H1 (cell line): ENCODE measurements around the gene URB2. TPM values are rescaled to one million over a fixed set of nuclear protein-coding genes. Genes with fewer than 3 reads are reported as not detected.

Experiments
- CTCF ChIA-PET: fragments of 300-600 bp; sonication (Branson Sonifier 250); formaldehyde crosslinking; loops from one replicate; lab custom pipeline; 2021; ENCODE audit not compliant: partially characterized antibody; lab: Charles Lee
- POLR2A ChIA-PET: fragments of 300-600 bp; sonication (Branson Sonifier 250); formaldehyde crosslinking; loops from one replicate; lab custom pipeline; 2021; ENCODE audit warnings: inconsistent platforms; ENCODE audit not compliant: partially characterized antibody; lab: Charles Lee
- DNase-seq, 2 experiments: peaks; one replicate each; pipeline versions ENCODE4 v3.0.0 to v3.0.0-alpha.2; 2010 to 2022; ENCODE audit warnings: low spot score in 2 of 2, low read depth in 1 of 2, mixed read lengths in 1 of 2
- FAIRE-seq: peaks from 2 replicates; lab custom pipeline; 2011; peaks lifted over from hg19 to GRCh38; lab: Jason Lieb, UNC
- H2AFZ ChIP-seq: 2 replicates; pipeline ENCODE4 v1.8.1; 2012; ENCODE audit warnings: low read length, inconsistent platforms
- H2AK5ac ChIP-seq: 2 replicates; pipeline ENCODE4 v1.6.1; 2013; ENCODE audit warnings: low read depth, low read length
- H2BK120ac ChIP-seq: replicated peaks from 2 replicates; pipeline ENCODE3; 2013; ENCODE audit warnings: low read depth, low read length, inconsistent platforms
- H2BK12ac ChIP-seq: 2 replicates; pipeline ENCODE4 v1.6.1; 2013; ENCODE audit warnings: low read depth, low read length
- H2BK15ac ChIP-seq: 2 replicates; pipeline ENCODE4 v1.6.1; 2013; ENCODE audit warnings: low read length
- H2BK20ac ChIP-seq: 2 replicates; pipeline ENCODE4 v1.6.1; 2013; ENCODE audit warnings: low read length
- H2BK5ac ChIP-seq: 2 replicates; pipeline ENCODE4 v1.6.1; 2013; ENCODE audit warnings: low read depth, low read length
- H3K14ac ChIP-seq: 2 replicates; pipeline ENCODE4 v1.6.1; 2013; ENCODE audit warnings: inconsistent platforms; ENCODE audit not compliant: insufficient read length
- H3K18ac ChIP-seq: 2 replicates; pipeline ENCODE4 v1.6.1; 2013; ENCODE audit warnings: low read length; ENCODE audit errors: extremely low read depth
- H3K23ac ChIP-seq: 2 replicates; pipeline ENCODE4 v1.6.1; 2013; ENCODE audit warnings: inconsistent platforms; ENCODE audit not compliant: insufficient read length
- H3K23me2 ChIP-seq: 2 replicates; pipeline ENCODE4 v1.6.1; 2013; ENCODE audit warnings: low read depth, low read length
- H3K27ac ChIP-seq: 2 replicates; pipeline ENCODE4 v1.6.1; 2011; ENCODE audit warnings: low read depth, low read length, inconsistent platforms
- H3K27me3 ChIP-seq, 4 experiments: replicated peaks in 1 of 4; 1 replicate in 1 of 4; 2 replicates in 3 of 4; pipeline versions ENCODE4 v1.6.1 to v1.8.1; 2011 to 2013; ENCODE audit warnings: low read length in 3 of 4, mild to moderate bottlenecking in 3 of 4, inconsistent platforms in 2 of 4, mixed read lengths in 2 of 4, moderate library complexity in 1 of 4; ENCODE audit not compliant: control insufficient read depth in 3 of 4, insufficient read depth in 3 of 4; ENCODE audit errors: extremely low read depth in 1 of 4
- H3K36me3 ChIP-seq, 4 experiments: 2 replicates each; pipeline versions ENCODE4 v1.6.1 to v1.8.1; 2011 to 2013; ENCODE audit warnings: mild to moderate bottlenecking in 4 of 4, low read length in 3 of 4, moderate library complexity in 2 of 4, control low read depth in 1 of 4, inconsistent platforms in 1 of 4; ENCODE audit not compliant: insufficient read depth in 4 of 4, control insufficient read depth in 2 of 4
- H3K4ac ChIP-seq: replicated peaks from 2 replicates; pipeline ENCODE3; 2013; ENCODE audit warnings: low read length, low read depth, mixed read lengths, inconsistent platforms; ENCODE audit not compliant: insufficient read length
- H3K4me1 ChIP-seq, 4 experiments: replicated peaks in 1 of 4; 1 replicate in 1 of 4; 2 replicates in 3 of 4; pipeline versions ENCODE4 v1.6.1 to v1.8.1; 2011 to 2013; ENCODE audit warnings: low read length in 3 of 4, inconsistent platforms in 2 of 4, mixed read lengths in 1 of 4; ENCODE audit not compliant: insufficient read depth in 4 of 4, control insufficient read depth in 3 of 4
- H3K4me2 ChIP-seq, 2 experiments: 2 replicates each; pipeline versions ENCODE4 v1.6.1 to v1.8.1; 2011 to 2013; ENCODE audit warnings: low read depth in 2 of 2, low read length in 2 of 2, control low read depth in 1 of 2, inconsistent platforms in 1 of 2, mild to moderate bottlenecking in 1 of 2; ENCODE audit not compliant: insufficient read depth in 1 of 2
- H3K4me3 ChIP-seq, 4 experiments: fragments of 200-600, 300-600 bp in 1 of 4; sonication (generic), shearing (Covaris generic), sonication (Bioruptor Twin) in 1 of 4; 2 replicates each; pipeline versions ENCODE4 v1.5.1 to v1.8.1; 2011 to 2016; ENCODE audit warnings: low read length in 4 of 4, low read depth in 3 of 4, control low read depth in 2 of 4, inconsistent platforms in 2 of 4, mild to moderate bottlenecking in 2 of 4, mixed read lengths in 1 of 4, moderate library complexity in 1 of 4; ENCODE audit not compliant: insufficient read depth in 2 of 4; ENCODE audit errors: extremely low read depth in 1 of 4
- H3K56ac ChIP-seq: replicated peaks from 2 replicates; pipeline ENCODE3; 2013; ENCODE audit warnings: low read depth, mild to moderate bottlenecking, mixed read lengths, low read length, inconsistent platforms; ENCODE audit not compliant: insufficient read length
- H3K79me1 ChIP-seq: 2 replicates; pipeline ENCODE4 v1.6.1; 2013; ENCODE audit warnings: low read depth, low read length, control low read depth
- H3K79me2 ChIP-seq, 2 experiments: 2 replicates each; pipeline versions ENCODE4 v1.6.1 to v1.8.1; 2012 to 2013; ENCODE audit warnings: low read length in 2 of 2, mild to moderate bottlenecking in 2 of 2, inconsistent platforms in 1 of 2; ENCODE audit not compliant: insufficient read depth in 2 of 2, control insufficient read depth in 1 of 2
- H3K9ac ChIP-seq, 4 experiments: replicated peaks in 1 of 4; 1 replicate in 1 of 4; 2 replicates in 3 of 4; pipeline versions ENCODE4 v1.6.1 to v1.8.1; 2011 to 2013; ENCODE audit warnings: low read depth in 3 of 4, low read length in 3 of 4, control low read depth in 2 of 4, mild to moderate bottlenecking in 2 of 4, moderate library complexity in 2 of 4, inconsistent platforms in 1 of 4; ENCODE audit errors: extremely low read depth in 1 of 4
- H3K9me3 ChIP-seq, 2 experiments: 2 replicates each; pipeline versions ENCODE4 v1.6.1 to v1.8.1; 2012 to 2013; ENCODE audit warnings: mild to moderate bottlenecking in 2 of 2, moderate library complexity in 2 of 2, control low read depth in 1 of 2, inconsistent platforms in 1 of 2, low read depth in 1 of 2, low read length in 1 of 2, mixed read lengths in 1 of 2; ENCODE audit not compliant: insufficient read depth in 2 of 2
- H4K20me1 ChIP-seq, 2 experiments: replicated peaks in 1 of 2; 2 replicates each; pipeline versions ENCODE3 to v1.8.1; 2011 to 2013; ENCODE audit warnings: inconsistent platforms in 2 of 2, low read length in 2 of 2, mild to moderate bottlenecking in 1 of 2; ENCODE audit not compliant: insufficient read depth in 2 of 2, control insufficient read depth in 1 of 2
- H4K5ac ChIP-seq: 2 replicates; pipeline ENCODE4 v1.6.1; 2013; ENCODE audit warnings: low read length, low read depth, mixed read lengths, inconsistent platforms; ENCODE audit not compliant: insufficient read length
- H4K8ac ChIP-seq: 2 replicates; pipeline ENCODE4 v1.8.0; 2013; ENCODE audit warnings: mild to moderate bottlenecking, moderate library complexity, low read length, inconsistent platforms; ENCODE audit not compliant: insufficient read depth; ENCODE audit errors: extremely low read depth
- H4K91ac ChIP-seq: replicated peaks from 2 replicates; pipeline ENCODE3; 2013; ENCODE audit warnings: low read length, mixed read lengths, inconsistent platforms; ENCODE audit not compliant: insufficient read length
- ASH2L ChIP-seq: fragments of 200-600, 300-600 bp; sonication (generic); IDR thresholded peaks from one replicate; pipeline ENCODE4 v1.7.1; 2017; ENCODE audit warnings: low read length
- CEBPB ChIP-seq: IDR thresholded peaks from 2 replicates; pipeline ENCODE4 v1.6.1; 2012; ENCODE audit warnings: low read depth, low read length
- CHD1 ChIP-seq: IDR thresholded peaks from 2 replicates; pipeline ENCODE4 v1.6.1; 2012; ENCODE audit warnings: low read depth, low read length, improper control_type of control experiment
- EP300 ChIP-seq, 2 experiments: IDR thresholded peaks; 1 replicate in 1 of 2; 2 replicates in 1 of 2; pipeline ENCODE4 v1.6.1; 2011 to 2012; ENCODE audit warnings: low read depth in 2 of 2, low read length in 2 of 2, mild to moderate bottlenecking in 2 of 2, borderline replicate concordance in 1 of 2, inconsistent platforms in 1 of 2, moderate library complexity in 1 of 2
- MAFK ChIP-seq: IDR thresholded peaks from 2 replicates; pipeline ENCODE4 v1.6.1; 2012; ENCODE audit warnings: low read depth, mild to moderate bottlenecking, improper control_type of control experiment, low read length
- NANOG ChIP-seq: IDR thresholded peaks from 2 replicates; pipeline ENCODE4 v1.6.1; 2011; ENCODE audit warnings: low read length, low read depth, mild to moderate bottlenecking, inconsistent platforms; ENCODE audit not compliant: insufficient read depth, poor library complexity, severe bottlenecking
- RNF2 ChIP-seq: fragments of 200-900, 300-1000 bp; sonication (generic); IDR thresholded peaks from 2 replicates; pipeline ENCODE4 v1.7.1; 2016; ENCODE audit warnings: borderline replicate concordance, low read depth, mild to moderate bottlenecking, antibody characterized with exemption, low read length; ENCODE audit not compliant: poor library complexity, severe bottlenecking; ENCODE audit errors: missing control alignments
- SP2 ChIP-seq: IDR thresholded peaks from 2 replicates; pipeline ENCODE4 v1.6.1; 2012; ENCODE audit warnings: mild to moderate bottlenecking, low read length, inconsistent platforms
- SRF ChIP-seq: IDR thresholded peaks from 2 replicates; pipeline ENCODE4 v1.6.1; 2011; ENCODE audit warnings: mild to moderate bottlenecking, low read depth, low read length, moderate library complexity
- TAF7 ChIP-seq: optimal IDR thresholded peaks from 2 replicates; pipeline ENCODE3; 2011; ENCODE audit warnings: low read depth, mild to moderate bottlenecking, inconsistent platforms, low read length, moderate library complexity, borderline replicate concordance
- WGBS, 2 experiments: shearing (Covaris generic) in 1 of 2; methylation state at CpG; one replicate each; pipeline versions ENCODE4 v1.1.6 to v1.1.7; 2013 to 2015; ENCODE audit warnings: low lambda C conversion rate in 2 of 2, mixed read lengths in 2 of 2, inconsistent platforms in 1 of 2, low coverage in 1 of 2, missing lambda C conversion rate in 1 of 2; ENCODE audit not compliant: insufficient replicate concordance in 2 of 2, insufficient coverage in 1 of 2, insufficient read length in 1 of 2; ENCODE audit errors: extremely low coverage in 1 of 2, missing lambda C conversion rate in 1 of 2; 5-methylcytosine and 5-hydroxymethylcytosine counted together
- polyA plus RNA-seq, 7 experiments: library from polyadenylated mRNA; depleted of rRNA in 3 of 7; stranded (reverse) in 5 of 7; unstranded in 2 of 7; fragments of >200 nt in 5 of 7; fragments of 200-250 nt in 2 of 7; gene quantifications; 1 replicate in 5 of 7; 2 replicates in 1 of 7; 4 replicates in 1 of 7; pipeline versions ENCODE4 v1.2.1 to v1.2.3, GENCODE V29; 2011 to 2013; ENCODE audit warnings: missing spikeins in 2 of 7, mixed read lengths in 2 of 7
- total RNA-seq: library from RNA; stranded (reverse); fragmentation: NEBNext Ultra II Directional; extraction: Animal tissue kit (Norgen Biotek cat#: 25700); gene quantifications from 2 replicates; pipeline ENCODE4 v1.2.1, GENCODE V29; 2021
- TF ChIP-seq, protein P1 (sequence below): IDR thresholded peaks from 2 replicates; pipeline ENCODE4 v1.6.1; 2012; ENCODE audit warnings: inconsistent platforms

The URB2 gene
- total and polyA plus RNA-seq, 2 of the 8 experiments (the other 6 are each of a cell fraction or from before 2014, with no cell fraction given) = 13.7 to 33.0 TPM

DNA sequence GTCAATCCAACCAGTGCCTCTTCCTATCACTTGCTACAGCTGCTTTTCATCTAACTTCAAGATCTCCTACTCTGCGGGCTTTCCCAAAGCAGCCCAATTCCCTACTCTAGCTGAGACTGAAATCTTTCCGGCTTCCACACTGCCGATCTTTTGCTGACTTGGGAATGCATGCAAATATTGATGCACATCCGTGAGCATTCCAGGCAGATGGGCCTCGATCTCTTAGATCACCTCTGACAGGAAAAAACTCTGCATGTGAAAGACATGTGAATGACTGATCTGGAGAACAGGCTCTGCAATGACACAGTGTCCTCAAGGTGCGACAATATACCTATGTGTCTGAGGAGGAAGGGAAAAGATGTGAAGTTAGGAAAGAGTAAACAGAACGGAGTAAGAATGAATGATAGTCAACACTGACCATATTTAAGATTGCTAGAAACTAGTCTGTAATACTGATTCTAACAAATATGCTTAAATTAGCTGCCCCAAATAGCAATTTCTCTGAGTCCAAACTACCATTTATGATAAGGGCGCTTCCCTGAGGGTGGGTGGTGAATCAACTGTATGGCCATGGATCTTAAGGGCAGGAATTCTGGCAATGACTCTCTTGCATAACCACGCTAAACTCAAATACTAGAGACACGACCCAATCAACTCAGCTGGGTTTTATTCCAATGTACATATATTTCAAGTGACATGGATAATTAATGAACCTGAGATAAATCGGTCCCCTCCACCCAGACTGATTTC is 8.5 kb upstream of the URB2 start:
- no peak for TF ChIP-seq RNF2
- TF ChIP-seq SRF = no peak
- TF ChIP-seq EP300 (IDR thresholded peaks at IDR 0.05; ENCODE audit: borderline replicate concordance in 1 of 2, low read depth in 2 of 2, low read length in 2 of 2) = no peak
- TF ChIP-seq CEBPB = no peak
- TF ChIP-seq, protein P1, sequence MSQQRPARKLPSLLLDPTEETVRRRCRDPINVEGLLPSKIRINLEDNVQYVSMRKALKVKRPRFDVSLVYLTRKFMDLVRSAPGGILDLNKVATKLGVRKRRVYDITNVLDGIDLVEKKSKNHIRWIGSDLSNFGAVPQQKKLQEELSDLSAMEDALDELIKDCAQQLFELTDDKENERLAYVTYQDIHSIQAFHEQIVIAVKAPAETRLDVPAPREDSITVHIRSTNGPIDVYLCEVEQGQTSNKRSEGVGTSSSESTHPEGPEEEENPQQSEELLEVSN = no peak
- TF ChIP-seq NANOG = no peak
- no peak for TF ChIP-seq MAFK
- no peak for TF ChIP-seq TAF7
- TF ChIP-seq CHD1 = no peak
- no peak for TF ChIP-seq SP2
- no peak for TF ChIP-seq ASH2L
- no peak overlapping the region for H2BK15ac ChIP-seq
- H2AK5ac ChIP-seq = no peak overlapping the region
- DNase-seq (no peak), FAIRE-seq (no peak)
- no peak overlapping the region for H3K4ac ChIP-seq
- no peak overlapping the region for H2BK120ac ChIP-seq
- no peaks in the 10 kb centered on the region for H3K23me2 ChIP-seq
- ChIA-PET POLR2A (interaction anchor here (0.8 kb wide), 1 partner anchor 60 kb away, joined by 3 read pairs; no protein-coding TSS in a partner anchor), CTCF (interaction anchor here (1.5 kb wide), 1 partner anchor 105 kb away, joined by 3 read pairs; no protein-coding TSS in a partner anchor)
- H3K4me3 ChIP-seq = no peak overlapping the region
- peaks cover 2 to 8% (median 5%) of the 10 kb centered on the region in 4 experiments; a peak in 6 of 8 replicates for H3K36me3 ChIP-seq
- H3K9me3 ChIP-seq = no peaks in the 10 kb centered on the region
- peaks cover 0 to 4% (median 0%) of the 10 kb centered on the region in 4 experiments; a peak in 1 of 7 replicates for H3K4me1 ChIP-seq
- no peak overlapping the region for H3K18ac ChIP-seq
- no peak overlapping the region for H3K4me2 ChIP-seq
- no peak overlapping the region for H3K56ac ChIP-seq
- WGBS, 2 experiments = 79% methylated on average over 11 of the region's 11 CpGs; no CpG with 5 or more reads in 1 of the 2 experiments
- no peak overlapping the region for H4K91ac ChIP-seq
- no peak overlapping the region for H3K14ac ChIP-seq
- H2BK5ac ChIP-seq = no peak overlapping the region
- H4K20me1 ChIP-seq = peaks cover 3 to 8% of the 10 kb centered on the region in 2 experiments
- H4K8ac ChIP-seq = no peak overlapping the region
- no peak overlapping the region for H4K5ac ChIP-seq
- no peak overlapping the region for H3K27ac ChIP-seq
- H3K79me2 ChIP-seq = peaks cover 4 to 68% of the 10 kb centered on the region in 2 experiments; a peak in 2 of 4 replicates
- peaks cover 14% of the 10 kb centered on the region for H3K79me1 ChIP-seq
- peaks cover 0 to 2% (median 0%) of the 10 kb centered on the region in 4 experiments; a peak in 1 of 7 replicates for H3K27me3 ChIP-seq
- H2AFZ ChIP-seq = no peak overlapping the region
- no peak overlapping the region for H2BK12ac ChIP-seq
- H2BK20ac ChIP-seq = no peak overlapping the region
- H3K9ac ChIP-seq = no peak overlapping the region
- no peak overlapping the region for H3K23ac ChIP-seq
